Erythroblast (primary cell): ENCODE data around the gene DCST2.

ENCODE experiments used
- GATA1 ChIP-seq: IDR thresholded peaks from 2 replicates; pipeline ENCODE4 v1.6.1; 2011; ENCODE audit warnings: low read depth, mild to moderate bottlenecking, control low read depth, low read length, moderate library complexity
- POLR2A ChIP-seq: IDR thresholded peaks from 2 replicates; pipeline ENCODE4 v1.6.1; 2011; ENCODE audit warnings: mild to moderate bottlenecking, low read length

DNA sequence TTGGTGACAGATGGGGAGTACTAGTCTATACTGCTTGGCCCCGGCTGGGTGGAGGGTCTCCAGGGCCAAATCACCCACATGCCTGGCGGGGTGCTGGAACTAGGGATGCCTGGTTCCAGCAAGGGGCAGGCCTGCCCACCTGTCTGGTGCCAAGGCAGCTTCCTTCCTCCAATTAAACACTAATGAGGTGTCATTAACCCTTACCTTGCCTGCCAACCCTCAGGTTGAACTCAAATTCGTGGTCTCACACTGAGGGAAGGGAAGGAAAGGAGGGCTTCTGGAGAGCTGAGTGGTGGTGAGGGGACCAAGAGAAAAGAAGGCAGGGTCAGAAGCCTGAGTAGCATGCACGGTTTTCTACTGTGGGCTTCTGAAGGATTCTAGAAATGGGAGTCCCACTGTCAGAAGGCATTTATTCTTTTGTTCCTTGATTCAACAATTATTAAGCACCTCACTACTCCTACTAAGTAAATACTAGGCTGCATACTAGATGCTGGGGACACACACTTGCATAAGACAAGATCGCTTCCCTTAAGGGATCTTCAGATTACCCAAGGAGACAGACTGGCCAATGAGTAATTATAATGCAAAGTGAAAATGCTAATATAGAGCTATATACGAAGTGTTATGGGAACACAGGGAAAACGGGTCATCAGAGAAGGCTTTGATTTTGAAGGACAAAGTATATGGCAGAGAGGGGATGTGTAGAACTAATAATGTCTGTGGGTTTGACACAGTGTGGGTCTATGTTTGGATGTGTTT, 39.1 kb upstream of the DCST2 start:
- no peak for TF ChIP-seq POLR2A
- TF ChIP-seq GATA1, result no peak
